NT2/D1 (cell line): Measurements from ENCODE around the gene NKAIN2.

Experiments used
- YY1 ChIP-seq: IDR thresholded peaks from 2 replicates; pipeline ENCODE4 v1.6.1; 2011; ENCODE audit not compliant: insufficient read length, insufficient read depth
- ZNF274 ChIP-seq: IDR thresholded peaks from 2 replicates; pipeline ENCODE4 v1.6.1; 2011; ENCODE audit warnings: mild to moderate bottlenecking, low read depth, low read length

GRCh38 chr6:124546601-124547000 is 742.9 kb downstream of the NKAIN2 start:
- TF ChIP-seq YY1 (no peak), ZNF274 (no peak)
